Astrocyte (in vitro differentiated cells and primary cell): ENCODE results near the gene DCAF5.

Source experiments
- EZH2 ChIP-seq: IDR thresholded peaks from 2 replicates; pipeline ENCODE4 v1.6.1; 2012; ENCODE audit warnings: mild to moderate bottlenecking, low read length, inconsistent platforms; ENCODE audit not compliant: insufficient read depth
- TF ChIP-seq, protein P1 (sequence below): IDR thresholded peaks from 2 replicates; pipeline ENCODE4 v1.5.1; 2011; ENCODE audit warnings: low read depth, mild to moderate bottlenecking, inconsistent platforms, low read length, moderate library complexity; ENCODE audit not compliant: insufficient read depth

GRCh38 chr14:69008421-69008884 lies 144.5 kb downstream of the DCAF5 start:
- TF ChIP-seq, protein P1, sequence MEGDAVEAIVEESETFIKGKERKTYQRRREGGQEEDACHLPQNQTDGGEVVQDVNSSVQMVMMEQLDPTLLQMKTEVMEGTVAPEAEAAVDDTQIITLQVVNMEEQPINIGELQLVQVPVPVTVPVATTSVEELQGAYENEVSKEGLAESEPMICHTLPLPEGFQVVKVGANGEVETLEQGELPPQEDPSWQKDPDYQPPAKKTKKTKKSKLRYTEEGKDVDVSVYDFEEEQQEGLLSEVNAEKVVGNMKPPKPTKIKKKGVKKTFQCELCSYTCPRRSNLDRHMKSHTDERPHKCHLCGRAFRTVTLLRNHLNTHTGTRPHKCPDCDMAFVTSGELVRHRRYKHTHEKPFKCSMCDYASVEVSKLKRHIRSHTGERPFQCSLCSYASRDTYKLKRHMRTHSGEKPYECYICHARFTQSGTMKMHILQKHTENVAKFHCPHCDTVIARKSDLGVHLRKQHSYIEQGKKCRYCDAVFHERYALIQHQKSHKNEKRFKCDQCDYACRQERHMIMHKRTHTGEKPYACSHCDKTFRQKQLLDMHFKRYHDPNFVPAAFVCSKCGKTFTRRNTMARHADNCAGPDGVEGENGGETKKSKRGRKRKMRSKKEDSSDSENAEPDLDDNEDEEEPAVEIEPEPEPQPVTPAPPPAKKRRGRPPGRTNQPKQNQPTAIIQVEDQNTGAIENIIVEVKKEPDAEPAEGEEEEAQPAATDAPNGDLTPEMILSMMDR: no peak
- TF ChIP-seq EZH2: no peak
